H1 (cell line): ENCODE data around the gene ITGA11. TPM values are rescaled to one million over a fixed set of nuclear protein-coding genes. Genes with fewer than 3 reads are reported as not detected.

Experiments used
- CTCF ChIA-PET: fragments of 300-600 bp; sonication (Branson Sonifier 250); formaldehyde crosslinking; loops from one replicate; lab custom pipeline; 2021; ENCODE audit not compliant: partially characterized antibody; lab: Charles Lee
- POLR2A ChIA-PET: fragments of 300-600 bp; sonication (Branson Sonifier 250); formaldehyde crosslinking; loops from one replicate; lab custom pipeline; 2021; ENCODE audit warnings: inconsistent platforms; ENCODE audit not compliant: partially characterized antibody; lab: Charles Lee
- DNase-seq, 2 experiments: peaks; one replicate each; pipeline versions ENCODE4 v3.0.0 to v3.0.0-alpha.2; 2010 to 2022; ENCODE audit warnings: low spot score in 2 of 2, low read depth in 1 of 2, mixed read lengths in 1 of 2
- FAIRE-seq: peaks from 2 replicates; lab custom pipeline; 2011; peaks lifted over from hg19 to GRCh38; lab: Jason Lieb, UNC
- H2AFZ ChIP-seq: 2 replicates; pipeline ENCODE4 v1.8.1; 2012; ENCODE audit warnings: low read length, inconsistent platforms
- H2AK5ac ChIP-seq: 2 replicates; pipeline ENCODE4 v1.6.1; 2013; ENCODE audit warnings: low read depth, low read length
- H2BK120ac ChIP-seq: replicated peaks from 2 replicates; pipeline ENCODE3; 2013; ENCODE audit warnings: low read depth, low read length, inconsistent platforms
- H2BK12ac ChIP-seq: 2 replicates; pipeline ENCODE4 v1.6.1; 2013; ENCODE audit warnings: low read depth, low read length
- H2BK15ac ChIP-seq: 2 replicates; pipeline ENCODE4 v1.6.1; 2013; ENCODE audit warnings: low read length
- H2BK20ac ChIP-seq: 2 replicates; pipeline ENCODE4 v1.6.1; 2013; ENCODE audit warnings: low read length
- H2BK5ac ChIP-seq: 2 replicates; pipeline ENCODE4 v1.6.1; 2013; ENCODE audit warnings: low read depth, low read length
- H3K14ac ChIP-seq: 2 replicates; pipeline ENCODE4 v1.6.1; 2013; ENCODE audit warnings: inconsistent platforms; ENCODE audit not compliant: insufficient read length
- H3K18ac ChIP-seq: 2 replicates; pipeline ENCODE4 v1.6.1; 2013; ENCODE audit warnings: low read length; ENCODE audit errors: extremely low read depth
- H3K23ac ChIP-seq: 2 replicates; pipeline ENCODE4 v1.6.1; 2013; ENCODE audit warnings: inconsistent platforms; ENCODE audit not compliant: insufficient read length
- H3K23me2 ChIP-seq: 2 replicates; pipeline ENCODE4 v1.6.1; 2013; ENCODE audit warnings: low read depth, low read length
- H3K27ac ChIP-seq: 2 replicates; pipeline ENCODE4 v1.6.1; 2011; ENCODE audit warnings: low read depth, low read length, inconsistent platforms
- H3K27me3 ChIP-seq, 4 experiments: replicated peaks in 1 of 4; 1 replicate in 1 of 4; 2 replicates in 3 of 4; pipeline versions ENCODE4 v1.6.1 to v1.8.1; 2011 to 2013; ENCODE audit warnings: low read length in 3 of 4, mild to moderate bottlenecking in 3 of 4, inconsistent platforms in 2 of 4, mixed read lengths in 2 of 4, moderate library complexity in 1 of 4; ENCODE audit not compliant: control insufficient read depth in 3 of 4, insufficient read depth in 3 of 4; ENCODE audit errors: extremely low read depth in 1 of 4
- H3K36me3 ChIP-seq, 4 experiments: 2 replicates each; pipeline versions ENCODE4 v1.6.1 to v1.8.1; 2011 to 2013; ENCODE audit warnings: mild to moderate bottlenecking in 4 of 4, low read length in 3 of 4, moderate library complexity in 2 of 4, control low read depth in 1 of 4, inconsistent platforms in 1 of 4; ENCODE audit not compliant: insufficient read depth in 4 of 4, control insufficient read depth in 2 of 4
- H3K4ac ChIP-seq: replicated peaks from 2 replicates; pipeline ENCODE3; 2013; ENCODE audit warnings: low read length, low read depth, mixed read lengths, inconsistent platforms; ENCODE audit not compliant: insufficient read length
- H3K4me1 ChIP-seq, 4 experiments: replicated peaks in 1 of 4; 1 replicate in 1 of 4; 2 replicates in 3 of 4; pipeline versions ENCODE4 v1.6.1 to v1.8.1; 2011 to 2013; ENCODE audit warnings: low read length in 3 of 4, inconsistent platforms in 2 of 4, mixed read lengths in 1 of 4; ENCODE audit not compliant: insufficient read depth in 4 of 4, control insufficient read depth in 3 of 4
- H3K4me2 ChIP-seq, 2 experiments: 2 replicates each; pipeline versions ENCODE4 v1.6.1 to v1.8.1; 2011 to 2013; ENCODE audit warnings: low read depth in 2 of 2, low read length in 2 of 2, control low read depth in 1 of 2, inconsistent platforms in 1 of 2, mild to moderate bottlenecking in 1 of 2; ENCODE audit not compliant: insufficient read depth in 1 of 2
- H3K4me3 ChIP-seq, 4 experiments: fragments of 200-600, 300-600 bp in 1 of 4; sonication (generic), shearing (Covaris generic), sonication (Bioruptor Twin) in 1 of 4; 2 replicates each; pipeline versions ENCODE4 v1.5.1 to v1.8.1; 2011 to 2016; ENCODE audit warnings: low read length in 4 of 4, low read depth in 3 of 4, control low read depth in 2 of 4, inconsistent platforms in 2 of 4, mild to moderate bottlenecking in 2 of 4, mixed read lengths in 1 of 4, moderate library complexity in 1 of 4; ENCODE audit not compliant: insufficient read depth in 2 of 4; ENCODE audit errors: extremely low read depth in 1 of 4
- H3K56ac ChIP-seq: replicated peaks from 2 replicates; pipeline ENCODE3; 2013; ENCODE audit warnings: low read depth, mild to moderate bottlenecking, mixed read lengths, low read length, inconsistent platforms; ENCODE audit not compliant: insufficient read length
- H3K79me1 ChIP-seq: 2 replicates; pipeline ENCODE4 v1.6.1; 2013; ENCODE audit warnings: low read depth, low read length, control low read depth
- H3K79me2 ChIP-seq, 2 experiments: 2 replicates each; pipeline versions ENCODE4 v1.6.1 to v1.8.1; 2012 to 2013; ENCODE audit warnings: low read length in 2 of 2, mild to moderate bottlenecking in 2 of 2, inconsistent platforms in 1 of 2; ENCODE audit not compliant: insufficient read depth in 2 of 2, control insufficient read depth in 1 of 2
- H3K9ac ChIP-seq, 4 experiments: replicated peaks in 1 of 4; 1 replicate in 1 of 4; 2 replicates in 3 of 4; pipeline versions ENCODE4 v1.6.1 to v1.8.1; 2011 to 2013; ENCODE audit warnings: low read depth in 3 of 4, low read length in 3 of 4, control low read depth in 2 of 4, mild to moderate bottlenecking in 2 of 4, moderate library complexity in 2 of 4, inconsistent platforms in 1 of 4; ENCODE audit errors: extremely low read depth in 1 of 4
- H3K9me3 ChIP-seq, 2 experiments: 2 replicates each; pipeline versions ENCODE4 v1.6.1 to v1.8.1; 2012 to 2013; ENCODE audit warnings: mild to moderate bottlenecking in 2 of 2, moderate library complexity in 2 of 2, control low read depth in 1 of 2, inconsistent platforms in 1 of 2, low read depth in 1 of 2, low read length in 1 of 2, mixed read lengths in 1 of 2; ENCODE audit not compliant: insufficient read depth in 2 of 2
- H4K20me1 ChIP-seq, 2 experiments: replicated peaks in 1 of 2; 2 replicates each; pipeline versions ENCODE3 to v1.8.1; 2011 to 2013; ENCODE audit warnings: inconsistent platforms in 2 of 2, low read length in 2 of 2, mild to moderate bottlenecking in 1 of 2; ENCODE audit not compliant: insufficient read depth in 2 of 2, control insufficient read depth in 1 of 2
- H4K5ac ChIP-seq: 2 replicates; pipeline ENCODE4 v1.6.1; 2013; ENCODE audit warnings: low read length, low read depth, mixed read lengths, inconsistent platforms; ENCODE audit not compliant: insufficient read length
- H4K8ac ChIP-seq: 2 replicates; pipeline ENCODE4 v1.8.0; 2013; ENCODE audit warnings: mild to moderate bottlenecking, moderate library complexity, low read length, inconsistent platforms; ENCODE audit not compliant: insufficient read depth; ENCODE audit errors: extremely low read depth
- H4K91ac ChIP-seq: replicated peaks from 2 replicates; pipeline ENCODE3; 2013; ENCODE audit warnings: low read length, mixed read lengths, inconsistent platforms; ENCODE audit not compliant: insufficient read length
- ATF3 ChIP-seq: IDR thresholded peaks from 2 replicates; pipeline ENCODE4 v1.6.1; 2011; ENCODE audit warnings: low read depth, mild to moderate bottlenecking, low read length; ENCODE audit not compliant: insufficient read depth
- GABPA ChIP-seq: IDR thresholded peaks from 2 replicates; pipeline ENCODE4 v1.6.1; 2011; ENCODE audit warnings: mild to moderate bottlenecking, low read length, moderate library complexity, borderline replicate concordance; ENCODE audit not compliant: insufficient read depth
- HDAC6 ChIP-seq: IDR thresholded peaks from one replicate; pipeline ENCODE4 v1.7.1; 2012; ENCODE audit warnings: low read depth, mild to moderate bottlenecking, inconsistent platforms, low read length, moderate library complexity
- KDM4A ChIP-seq: IDR thresholded peaks from one replicate; pipeline ENCODE4 v1.7.1; 2012; ENCODE audit warnings: low read depth, mild to moderate bottlenecking, moderate library complexity, low read length, inconsistent platforms; ENCODE audit not compliant: severe bottlenecking
- POU5F1 ChIP-seq: IDR thresholded peaks from 2 replicates; pipeline ENCODE4 v1.6.1; 2011; ENCODE audit warnings: low read depth, mild to moderate bottlenecking, low read length, moderate library complexity
- RAD21 ChIP-seq, 2 experiments: IDR thresholded peaks in 1 of 2; conservative IDR thresholded peaks in 1 of 2; 2 replicates each; pipeline ENCODE4 v1.6.1; 2011; ENCODE audit warnings: low read depth in 2 of 2, low read length in 2 of 2, improper control_type of control experiment in 1 of 2, inconsistent platforms in 1 of 2, mild to moderate bottlenecking in 1 of 2, moderate library complexity in 1 of 2
- SIN3A ChIP-seq, 2 experiments: IDR thresholded peaks in 1 of 2; conservative IDR thresholded peaks in 1 of 2; 2 replicates each; pipeline ENCODE4 v1.6.1; 2011 to 2012; ENCODE audit warnings: low read length in 2 of 2, improper control_type of control experiment in 1 of 2, low read depth in 1 of 2, mild to moderate bottlenecking in 1 of 2
- SRF ChIP-seq: IDR thresholded peaks from 2 replicates; pipeline ENCODE4 v1.6.1; 2011; ENCODE audit warnings: mild to moderate bottlenecking, low read depth, low read length, moderate library complexity
- WGBS, 2 experiments: shearing (Covaris generic) in 1 of 2; methylation state at CpG; one replicate each; pipeline versions ENCODE4 v1.1.6 to v1.1.7; 2013 to 2015; ENCODE audit warnings: low lambda C conversion rate in 2 of 2, mixed read lengths in 2 of 2, inconsistent platforms in 1 of 2, low coverage in 1 of 2, missing lambda C conversion rate in 1 of 2; ENCODE audit not compliant: insufficient replicate concordance in 2 of 2, insufficient coverage in 1 of 2, insufficient read length in 1 of 2; ENCODE audit errors: extremely low coverage in 1 of 2, missing lambda C conversion rate in 1 of 2; 5-methylcytosine and 5-hydroxymethylcytosine counted together
- polyA plus RNA-seq, 7 experiments: library from polyadenylated mRNA; depleted of rRNA in 3 of 7; stranded (reverse) in 5 of 7; unstranded in 2 of 7; fragments of >200 nt in 5 of 7; fragments of 200-250 nt in 2 of 7; gene quantifications; 1 replicate in 5 of 7; 2 replicates in 1 of 7; 4 replicates in 1 of 7; pipeline versions ENCODE4 v1.2.1 to v1.2.3, GENCODE V29; 2011 to 2013; ENCODE audit warnings: missing spikeins in 2 of 7, mixed read lengths in 2 of 7
- total RNA-seq: library from RNA; stranded (reverse); fragmentation: NEBNext Ultra II Directional; extraction: Animal tissue kit (Norgen Biotek cat#: 25700); gene quantifications from 2 replicates; pipeline ENCODE4 v1.2.1, GENCODE V29; 2021
- TF ChIP-seq, protein P1 (sequence below): IDR thresholded peaks from 2 replicates; pipeline ENCODE4 v1.6.1; 2011; ENCODE audit warnings: low read length, improper control_type of control experiment
- TF ChIP-seq, protein P2 (sequence below): IDR thresholded peaks from 2 replicates; pipeline ENCODE4 v1.6.1; 2012; ENCODE audit warnings: low read length, inconsistent platforms

ITGA11 gene
- total and polyA plus RNA-seq, 2 of the 8 experiments (the other 6 are each of a cell fraction or from before 2014, with no cell fraction given) = 0.05 to 0.06 TPM

- FAIRE-seq = no peak
- no peak overlapping the region for H4K8ac ChIP-seq
- ChIA-PET POLR2A (no interaction called here), CTCF (interaction anchor here (0.7 to 5.6 kb wide), 10 partner anchors 10 to 304 kb away, joined by 3 to 28 read pairs (median 6); no protein-coding TSS in a partner anchor)
- H3K18ac ChIP-seq = no peak overlapping the region
- no peak overlapping the region for H3K4me3 ChIP-seq
- H2AFZ ChIP-seq = no peak overlapping the region
- H3K79me1 ChIP-seq = no peaks in the 10 kb centered on the region
- H3K14ac ChIP-seq = no peak overlapping the region
- no peak overlapping the region for H3K9ac ChIP-seq
- no peak overlapping the region for H3K4ac ChIP-seq
- H2BK15ac ChIP-seq = no peak overlapping the region
- no peaks in the 10 kb centered on the region; a peak in 1 of 7 replicates for H3K4me1 ChIP-seq
- no peak overlapping the region for H3K56ac ChIP-seq
- H4K20me1 ChIP-seq = no peaks in the 10 kb centered on the region
- WGBS, 2 experiments = 89% methylated on average over 6 of the region's 6 CpGs; no CpG with 5 or more reads in 1 of the 2 experiments
- no peak overlapping the region for H2AK5ac ChIP-seq
- no peak overlapping the region for H4K91ac ChIP-seq
- no peaks in the 10 kb centered on the region for H3K27me3 ChIP-seq
- no peaks in the 10 kb centered on the region for H3K9me3 ChIP-seq
- H3K23me2 ChIP-seq = no peaks in the 10 kb centered on the region
- H2BK12ac ChIP-seq = no peak overlapping the region
- H2BK5ac ChIP-seq = no peak overlapping the region
- no peak overlapping the region for H2BK20ac ChIP-seq
- no peaks in the 10 kb centered on the region for H3K79me2 ChIP-seq
- H3K23ac ChIP-seq = no peak overlapping the region
- H3K27ac ChIP-seq = no peak overlapping the region
- H3K36me3 ChIP-seq = no peaks in the 10 kb centered on the region
- H2BK120ac ChIP-seq = no peak overlapping the region
- H4K5ac ChIP-seq = no peak overlapping the region
- DNase-seq = no peak
- H3K4me2 ChIP-seq = no peak overlapping the region
- no peak for TF ChIP-seq SRF
- no peak for TF ChIP-seq RAD21 (IDR thresholded peaks at IDR 0.05 in 1 of 2, conservative IDR thresholded peaks at IDR 0.05 in 1 of 2; ENCODE audit: low read depth in 2 of 2, low read length in 2 of 2)
- TF ChIP-seq, protein P1, sequence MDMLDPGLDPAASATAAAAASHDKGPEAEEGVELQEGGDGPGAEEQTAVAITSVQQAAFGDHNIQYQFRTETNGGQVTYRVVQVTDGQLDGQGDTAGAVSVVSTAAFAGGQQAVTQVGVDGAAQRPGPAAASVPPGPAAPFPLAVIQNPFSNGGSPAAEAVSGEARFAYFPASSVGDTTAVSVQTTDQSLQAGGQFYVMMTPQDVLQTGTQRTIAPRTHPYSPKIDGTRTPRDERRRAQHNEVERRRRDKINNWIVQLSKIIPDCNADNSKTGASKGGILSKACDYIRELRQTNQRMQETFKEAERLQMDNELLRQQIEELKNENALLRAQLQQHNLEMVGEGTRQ = no peak
- TF ChIP-seq, protein P2, sequence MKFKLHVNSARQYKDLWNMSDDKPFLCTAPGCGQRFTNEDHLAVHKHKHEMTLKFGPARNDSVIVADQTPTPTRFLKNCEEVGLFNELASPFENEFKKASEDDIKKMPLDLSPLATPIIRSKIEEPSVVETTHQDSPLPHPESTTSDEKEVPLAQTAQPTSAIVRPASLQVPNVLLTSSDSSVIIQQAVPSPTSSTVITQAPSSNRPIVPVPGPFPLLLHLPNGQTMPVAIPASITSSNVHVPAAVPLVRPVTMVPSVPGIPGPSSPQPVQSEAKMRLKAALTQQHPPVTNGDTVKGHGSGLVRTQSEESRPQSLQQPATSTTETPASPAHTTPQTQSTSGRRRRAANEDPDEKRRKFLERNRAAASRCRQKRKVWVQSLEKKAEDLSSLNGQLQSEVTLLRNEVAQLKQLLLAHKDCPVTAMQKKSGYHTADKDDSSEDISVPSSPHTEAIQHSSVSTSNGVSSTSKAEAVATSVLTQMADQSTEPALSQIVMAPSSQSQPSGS = no peak
- no peak for TF ChIP-seq POU5F1
- TF ChIP-seq HDAC6 = no peak
- no peak for TF ChIP-seq GABPA
- no peak for TF ChIP-seq KDM4A
- no peak for TF ChIP-seq ATF3
- TF ChIP-seq SIN3A (conservative IDR thresholded peaks at IDR 0.05 in 1 of 2, IDR thresholded peaks at IDR 0.05 in 1 of 2; ENCODE audit: low read depth in 1 of 2, low read length in 2 of 2) = no peak
Measured at GRCh38 chr15:68346979-68347378, 85.0 kb downstream of the ITGA11 start.
